HG02970 (cell line): Measurements from ENCODE around the gene IGF2BP2.
"Not testable (repeated sequence)": the region's sequence is repeated elsewhere in the genome, so short reads cannot be mapped to it uniquely, and the experiment has no call there.

Experiments used
- ATAC-seq: cut with Tn5 transposase; IDR thresholded peaks from one replicate; pipeline ENCODE4 v1.9.1; 2021; ENCODE audit warnings: mild to moderate bottlenecking, moderate library complexity, moderate number of reproducible peaks; ENCODE audit not compliant: unreplicated experiment, low FRiP score

The IGF2BP2 gene

GRCh38 chr3:185685231-185686035, 139.4 kb downstream of the IGF2BP2 start:
- ATAC-seq = no peak

- ATAC-seq = no peak
Observed at GRCh38 chr3:185680231-185680630, 144.6 kb downstream of the IGF2BP2 start.

- no peak for ATAC-seq
Observed at GRCh38 chr3:185678027-185678426, 146.8 kb downstream of the IGF2BP2 start.

GRCh38 chr3:185677146-185677829, 147.6 kb downstream of the IGF2BP2 start:
- no peak for ATAC-seq

- no peak for ATAC-seq
Observed at GRCh38 chr3:185667574-185667973, 157.3 kb downstream of the IGF2BP2 start.

GRCh38 chr3:185663929-185664328, 160.9 kb downstream of the IGF2BP2 start:
- ATAC-seq = no peak

- ATAC-seq = no peak
Observed at GRCh38 chr3:185661772-185662171, 163.1 kb downstream of the IGF2BP2 start.

- not testable (repeated sequence) for ATAC-seq
Observed at GRCh38 chr3:185661296-185661695, 163.5 kb downstream of the IGF2BP2 start.

- no peak for ATAC-seq
Observed at GRCh38 chr3:185659942-185660921, 164.6 kb downstream of the IGF2BP2 start.

- no peak for ATAC-seq
Observed at GRCh38 chr3:185658943-185659342, 165.9 kb downstream of the IGF2BP2 start.

- ATAC-seq = no peak
Observed at GRCh38 chr3:185658504-185658912, 166.3 kb downstream of the IGF2BP2 start.

GRCh38 chr3:185657691-185658503, 166.9 kb downstream of the IGF2BP2 start:
- ATAC-seq = no peak

- no peak for ATAC-seq
Observed at GRCh38 chr3:185657211-185657610, 167.6 kb downstream of the IGF2BP2 start.

GRCh38 chr3:185656321-185656840, 168.5 kb downstream of the IGF2BP2 start:
- no peak for ATAC-seq

GRCh38 chr3:185655426-185656320, 169.2 kb downstream of the IGF2BP2 start:
- ATAC-seq = no peak

GRCh38 chr3:185654758-185655145, 170.1 kb downstream of the IGF2BP2 start:
- no peak for ATAC-seq

GRCh38 chr3:185653949-185654757, 170.7 kb downstream of the IGF2BP2 start:
- ATAC-seq = no peak

- no peak for ATAC-seq
Observed at GRCh38 chr3:185651971-185652370, 172.9 kb downstream of the IGF2BP2 start.
